Testis (tissue), 3 donors: ENCODE results near the gene PLCB1. TPM values are rescaled to one million over a fixed set of nuclear protein-coding genes. Genes with fewer than 3 reads are reported as not detected.

ENCODE experiments used
- DNase-seq: peaks from one replicate; pipeline ENCODE4 v3.0.0-alpha.2; 2019
- H3K27ac ChIP-seq, 2 donors: fragments of 200-600 bp; sonication (generic); one replicate each; pipeline ENCODE4 v1.5.1; 2019
- H3K27me3 ChIP-seq: fragments of 200-600 bp; sonication (generic); one replicate; pipeline ENCODE4 v1.5.1; 2019
- H3K36me3 ChIP-seq: fragments of 200-600 bp; sonication (generic); one replicate; pipeline ENCODE4 v1.5.1; 2017; ENCODE audit warnings: low read depth; ENCODE audit errors: missing control alignments
- H3K4me1 ChIP-seq: fragments of 200-600 bp; sonication (generic); one replicate; pipeline ENCODE4 v1.5.1; 2019
- H3K4me3 ChIP-seq, 2 donors: fragments of 200-600 bp; sonication (generic); one replicate each; pipeline ENCODE4 v1.5.1; 2017 to 2019
- H3K9me3 ChIP-seq: fragments of 200-600 bp; sonication (generic); one replicate; pipeline ENCODE4 v1.5.1; 2017
- CTCF ChIP-seq, 3 experiments: fragments of 450-650 bp in 2 of 3; fragments of 200-600 bp in 1 of 3; sonication (generic) in 1 of 3; IDR thresholded peaks; one replicate each; pipeline ENCODE4 v1.5.1; 2016 to 2019; ENCODE audit warnings: antibody characterized with exemption in 3 of 3, mild to moderate bottlenecking in 2 of 3, moderate library complexity in 1 of 3
- POLR2A ChIP-seq: fragments of 450-650 bp; IDR thresholded peaks from one replicate; pipeline ENCODE4 v1.6.1; 2017; ENCODE audit warnings: antibody characterized with exemption, mild to moderate bottlenecking, moderate library complexity
- WGBS, 2 donors: methylation state at CpG; one replicate each; pipeline ENCODE4 v1.1.5; 2018; 5-methylcytosine and 5-hydroxymethylcytosine counted together
- intact Hi-C: fragments of 100-400 bp; cut with DNase I; formaldehyde crosslinking; loops from one replicate; pipeline ENCODE4 v1.15.1; 2023; ENCODE audit warnings: low total_unique reads
- polyA plus RNA-seq: library from polyadenylated mRNA; stranded (reverse); fragments of 350-450 nt; fragmentation: Illumina TruSeq; extraction: RNeasy Lipid Tissue Mini Kit (QIAGEN cat#74804); gene quantifications from one replicate; pipeline ENCODE4 v1.2.3, GENCODE V29; 2014; ENCODE audit warnings: low read depth, low replicate concordance; ENCODE audit not compliant: insufficient read depth
- total RNA-seq, 2 donors: library from RNA; depleted of rRNA; stranded (reverse); fragments of >200 nt; gene quantifications; one replicate each; pipeline ENCODE4 v1.2.3, GENCODE V29; 2016

The PLCB1 gene
- total and polyA plus RNA-seq, 3 donors from 2014 or later, result 3.1 to 9.8 (median 8.2) TPM

- no peaks in the 10 kb centered on the region for H3K36me3 ChIP-seq
- no peak overlapping the region for H3K27ac ChIP-seq
- no peak overlapping the region for H3K4me3 ChIP-seq
- 88 to 91% methylated on average over 1 of the region's 1 CpG for WGBS, 2 donors
- no peak for TF ChIP-seq POLR2A
- H3K4me1 ChIP-seq, result no peaks in the 10 kb centered on the region
- no peak for DNase-seq
- H3K9me3 ChIP-seq, result no peaks in the 10 kb centered on the region
- no peaks in the 10 kb centered on the region for H3K27me3 ChIP-seq
- intact Hi-C loops, result no loop called here
These were observed 118.6 kb downstream of the PLCB1 start for GRCh38 chr20:8250539-8251200.

GRCh38 chr20:8251201-8251575, 119.1 kb downstream of the PLCB1 start:
- H3K27me3 ChIP-seq, result no peaks in the 10 kb centered on the region
- DNase-seq, result no peak
- WGBS, 2 donors, result 86% methylated on average over 4 of the region's 4 CpGs
- intact Hi-C loops, result no loop called here
- TF ChIP-seq POLR2A (no peak), CTCF (IDR thresholded peaks at IDR 0.05) (no peak)
- no peaks in the 10 kb centered on the region for H3K4me1 ChIP-seq
- H3K9me3 ChIP-seq, result no peaks in the 10 kb centered on the region
- no peaks in the 10 kb centered on the region for H3K36me3 ChIP-seq
- H3K4me3 ChIP-seq, result no peak overlapping the region
- H3K27ac ChIP-seq, result no peak overlapping the region

- no peak overlapping the region for H3K27ac ChIP-seq
- no peak for TF ChIP-seq CTCF (IDR thresholded peaks at IDR 0.05)
- TF ChIP-seq POLR2A, result no peak
- H3K36me3 ChIP-seq, result no peaks in the 10 kb centered on the region
- H3K4me1 ChIP-seq, result no peaks in the 10 kb centered on the region
- H3K9me3 ChIP-seq, result no peaks in the 10 kb centered on the region
- intact Hi-C loops, result no loop called here
- no peaks in the 10 kb centered on the region for H3K27me3 ChIP-seq
- no peak for DNase-seq
- 90 to 96% methylated on average over 4 of the region's 4 CpGs for WGBS, 2 donors
- no peak overlapping the region for H3K4me3 ChIP-seq
These were observed 123.0 kb downstream of the PLCB1 start for GRCh38 chr20:8254911-8255582.

GRCh38 chr20:8255945-8256632, 124.0 kb downstream of the PLCB1 start:
- no peaks in the 10 kb centered on the region for H3K4me1 ChIP-seq
- no peaks in the 10 kb centered on the region for H3K27me3 ChIP-seq
- DNase-seq, result no peak
- no peaks in the 10 kb centered on the region for H3K9me3 ChIP-seq
- no peaks in the 10 kb centered on the region for H3K36me3 ChIP-seq
- H3K27ac ChIP-seq, result no peak overlapping the region
- no peak overlapping the region for H3K4me3 ChIP-seq
- WGBS, 2 donors, result 80 to 97% methylated on average over 3 of the region's 3 CpGs
- intact Hi-C loops, result no loop called here
- no peak for TF ChIP-seq CTCF (IDR thresholded peaks at IDR 0.05)
- no peak for TF ChIP-seq POLR2A

- no peaks in the 10 kb centered on the region for H3K9me3 ChIP-seq
- DNase-seq, result no peak
- H3K27me3 ChIP-seq, result no peaks in the 10 kb centered on the region
- H3K4me1 ChIP-seq, result no peaks in the 10 kb centered on the region
- H3K27ac ChIP-seq, result no peak overlapping the region
- 94% methylated on average over 5 of the region's 5 CpGs for WGBS, 2 donors
- TF ChIP-seq CTCF (IDR thresholded peaks at IDR 0.05) (no peak), POLR2A (no peak)
- intact Hi-C loops, result no loop called here
- no peaks in the 10 kb centered on the region for H3K36me3 ChIP-seq
- no peak overlapping the region for H3K4me3 ChIP-seq
These were observed 128.8 kb downstream of the PLCB1 start for GRCh38 chr20:8260837-8261251.
